PC-3 (cell line): ENCODE results near the gene VAMP3.

Experiments
- CTCF ChIP-seq: fragments of 300-600 bp; sonication (generic); conservative IDR thresholded peaks from 2 replicates; pipeline ENCODE4 v1.5.1; 2017; ENCODE audit warnings: antibody characterized with exemption, low read depth, mild to moderate bottlenecking, low read length
- EZH2 ChIP-seq: fragments of 300-600 bp; sonication (generic); IDR thresholded peaks from one replicate; pipeline ENCODE4 v1.6.1; 2017; ENCODE audit warnings: antibody characterized with exemption, mild to moderate bottlenecking, low read length; ENCODE audit not compliant: unreplicated experiment
- EZH2phosphoT487 ChIP-seq: fragments of 300-600 bp; sonication (generic); IDR thresholded peaks from 2 replicates; pipeline ENCODE4 v1.6.1; 2018; ENCODE audit warnings: mild to moderate bottlenecking, antibody characterized with exemption, low read length, borderline replicate concordance

GRCh38 chr1:7767176-7767575 lies 3.9 kb upstream of the VAMP3 start:
- TF ChIP-seq CTCF (no peak), EZH2 (no peak), EZH2phosphoT487 (no peak)
